ENCODE results near the gene GLI3. TPM values are rescaled to one million over a fixed set of nuclear protein-coding genes. Genes with fewer than 3 reads are reported as not detected.
A peak's percentile ranks its signal among the peaks of the same experiment; 100 is the strongest.

Gene GLI3
- total RNA-seq, 1 experiment from 2014 or later: 4.4 TPM

DNA sequence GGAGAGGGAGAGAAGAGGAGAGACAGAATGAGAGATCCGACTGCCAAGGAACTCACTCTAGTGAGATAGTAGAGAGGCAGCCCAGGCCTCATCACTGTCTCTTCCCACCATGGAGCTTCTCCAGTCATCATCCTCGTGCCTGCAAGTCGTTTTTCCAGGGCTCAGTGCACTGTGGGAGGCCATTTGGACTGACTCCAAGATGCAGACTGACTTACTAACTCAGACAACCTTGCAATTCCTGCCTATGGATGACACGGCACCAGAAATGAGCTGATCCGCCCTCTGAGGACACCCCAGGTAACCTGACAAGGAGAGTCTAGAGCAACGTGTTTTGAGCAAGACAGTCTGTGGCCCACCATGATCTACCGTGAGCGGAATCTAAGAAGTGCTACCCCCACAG is 154.9 kb downstream of the GLI3 start:
- peak; percentile 22 for DNase-seq (ENCODE audit: low read depth)

- no peak for DNase-seq (ENCODE audit: low read depth)
Observed at GRCh38 chr7:42081671-42082070, 155.3 kb downstream of the GLI3 start.

- DNase-seq (ENCODE audit: low read depth): no peak
Observed at GRCh38 chr7:42080841-42081586, 156.0 kb downstream of the GLI3 start.

DNA sequence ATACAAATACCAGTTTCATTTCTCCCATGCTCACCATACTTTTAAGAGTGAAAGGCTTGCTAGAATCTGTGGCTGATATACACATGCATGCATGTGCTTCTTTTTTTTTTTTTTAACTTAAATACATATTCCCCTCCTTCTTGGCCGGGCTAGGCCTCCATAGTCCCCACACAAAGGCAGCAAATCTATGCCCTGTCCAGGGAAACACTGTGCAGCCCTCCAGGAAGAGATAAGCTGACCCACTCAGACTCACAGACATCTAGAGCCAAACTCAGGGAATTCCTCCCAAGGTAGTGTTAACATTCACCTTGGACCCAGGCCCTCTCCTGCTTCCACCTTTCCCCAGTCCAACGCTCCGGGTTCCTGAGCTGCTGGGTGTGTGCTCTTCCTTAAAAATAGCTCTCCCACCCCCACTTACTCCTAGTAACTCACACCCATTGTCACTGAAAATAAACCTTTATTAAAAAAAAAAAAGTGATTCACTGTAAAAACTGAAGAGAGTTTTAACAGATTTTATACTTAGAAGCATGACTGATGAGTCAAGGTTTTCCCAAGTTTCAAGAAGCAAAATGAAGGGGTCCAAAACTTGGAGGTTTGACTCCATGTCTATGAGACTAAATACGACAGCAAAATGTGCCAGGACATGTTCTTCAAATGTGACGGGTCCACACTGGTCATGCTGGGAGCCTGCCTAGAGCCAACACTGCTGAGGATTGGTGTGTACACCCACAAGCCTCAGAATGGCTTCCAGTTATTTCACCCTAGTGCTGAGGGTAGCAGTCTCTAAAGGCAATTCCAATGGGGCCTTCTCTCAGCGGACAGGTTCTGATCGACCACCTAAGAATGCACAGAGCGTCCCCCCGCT is 159.5 kb downstream of the GLI3 start:
- no peak for DNase-seq (ENCODE audit: low read depth)

DNA sequence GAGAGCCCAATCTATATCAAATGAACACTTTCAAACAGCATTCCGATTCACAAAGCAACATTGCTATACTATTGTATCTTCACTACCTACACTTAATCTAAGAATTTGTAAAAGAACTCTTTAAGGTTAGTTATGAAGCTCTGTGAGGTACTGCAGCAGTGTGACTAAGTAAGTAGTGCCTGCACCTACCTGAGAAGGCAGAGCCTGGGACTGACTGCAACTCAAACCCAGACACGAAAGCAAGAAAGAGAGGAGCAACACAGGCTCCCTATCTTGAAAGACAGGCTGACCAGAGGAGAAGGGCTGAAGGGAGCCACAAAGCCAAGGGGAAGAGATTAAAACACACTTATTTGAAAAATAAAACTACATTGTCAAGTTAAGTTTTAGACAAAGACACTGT is 160.1 kb downstream of the GLI3 start:
- DNase-seq (ENCODE audit: low read depth): no peak

- no peak for DNase-seq (ENCODE audit: low read depth)
Observed at GRCh38 chr7:42075418-42075817, 161.6 kb downstream of the GLI3 start.

DNA sequence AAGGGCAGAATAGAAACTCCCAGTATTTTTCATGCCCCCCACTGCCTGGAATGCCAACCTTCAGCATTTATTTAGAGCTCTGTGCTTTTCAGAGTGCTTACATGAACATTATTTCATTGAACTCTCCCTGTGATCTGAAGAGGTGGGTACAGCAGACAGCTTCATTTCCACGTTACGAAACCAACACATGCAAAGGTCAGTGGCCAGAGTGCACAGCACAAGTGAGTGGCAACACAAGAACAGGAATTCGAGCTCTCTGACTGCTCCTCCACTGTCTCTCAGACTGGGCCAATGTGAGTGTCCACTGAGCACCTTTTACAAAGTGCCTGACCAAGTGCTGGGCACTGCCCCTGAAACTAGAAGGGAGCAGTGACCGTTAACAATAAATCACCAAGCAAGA is 162.9 kb downstream of the GLI3 start:
- DNase-seq (ENCODE audit: low read depth): no peak

GRCh38 chr7:42071372-42072261 is 165.4 kb downstream of the GLI3 start:
- DNase-seq (ENCODE audit: low read depth): peak; percentile 13

GRCh38 chr7:42070068-42070467 is 166.9 kb downstream of the GLI3 start:
- peak; percentile 28 for DNase-seq (ENCODE audit: low read depth)

DNA sequence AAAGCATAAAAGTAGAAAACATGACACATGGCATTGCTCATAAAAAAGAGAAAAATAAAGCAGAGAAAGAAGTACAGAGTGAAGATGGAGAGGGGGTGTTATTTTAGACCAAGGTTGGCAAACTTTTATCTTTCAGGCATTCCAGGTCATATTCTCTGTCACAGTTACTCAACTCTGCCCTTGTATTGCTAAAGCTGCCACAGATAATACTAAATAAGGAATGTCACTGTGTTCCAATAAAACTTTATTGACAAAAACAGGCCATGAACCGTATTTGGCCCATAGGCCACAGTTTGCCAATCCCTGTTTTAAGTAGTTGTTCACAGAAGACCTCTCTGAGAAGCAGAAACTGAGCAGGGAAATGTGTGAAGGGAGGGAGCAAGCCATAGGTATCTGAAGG is 167.4 kb downstream of the GLI3 start:
- DNase-seq (ENCODE audit: low read depth): no peak

DNA sequence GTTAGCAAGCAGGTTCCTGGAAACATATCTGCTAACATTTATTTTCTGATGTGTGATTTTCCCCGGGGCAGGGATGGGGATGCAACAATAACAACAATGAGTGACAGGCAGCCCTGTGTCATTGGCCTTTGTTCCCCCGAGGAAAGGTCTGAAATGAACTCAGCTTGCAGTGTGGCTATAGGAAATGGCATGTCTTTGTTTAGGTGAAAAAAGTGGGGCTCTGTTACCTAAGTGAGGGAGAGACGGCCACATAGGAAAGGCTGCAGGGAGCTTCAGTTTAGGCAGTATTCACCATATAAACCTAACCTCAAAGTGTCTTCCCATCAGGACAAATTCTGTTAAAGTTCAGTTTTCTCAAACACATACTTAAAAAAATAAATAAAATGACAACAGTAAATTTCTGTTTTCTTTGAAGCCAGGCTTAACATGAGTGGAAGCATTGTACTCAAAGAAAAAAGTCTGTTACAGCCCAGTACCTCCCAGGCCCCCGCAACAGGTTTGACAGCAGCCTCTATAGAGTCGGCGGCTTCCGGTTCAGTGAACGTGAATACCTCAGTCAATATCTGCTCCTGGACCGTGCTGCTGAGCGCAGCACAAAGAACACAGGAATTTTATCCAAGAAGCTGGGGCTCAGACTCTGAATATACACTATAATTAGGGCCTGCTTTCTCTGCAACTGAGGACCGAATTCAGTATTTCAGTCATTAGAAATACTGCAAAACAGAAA is 168.3 kb downstream of the GLI3 start:
- no peak for DNase-seq (ENCODE audit: low read depth)

- no peak for DNase-seq (ENCODE audit: low read depth)
Observed at GRCh38 chr7:42065942-42066341, 171.1 kb downstream of the GLI3 start.

DNA sequence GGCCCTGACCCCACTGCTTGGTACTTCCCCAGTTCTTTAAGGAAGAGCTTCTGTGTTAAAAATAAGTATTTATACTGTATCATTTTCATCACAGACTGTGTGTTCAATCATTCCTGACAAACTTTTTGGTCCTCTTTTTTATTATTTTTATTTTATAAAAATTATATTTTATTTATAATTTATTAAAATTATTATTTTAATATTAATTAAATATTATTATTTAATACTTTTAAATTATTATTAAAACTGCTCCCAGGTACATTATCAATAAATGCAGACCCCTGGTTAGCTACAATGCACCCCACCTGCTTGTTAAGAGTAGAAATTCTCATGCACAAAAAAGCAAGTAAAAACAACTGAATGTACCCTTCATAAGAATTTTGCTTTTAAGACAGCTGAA is 172.0 kb downstream of the GLI3 start:
- no peak for DNase-seq (ENCODE audit: low read depth)

DNA sequence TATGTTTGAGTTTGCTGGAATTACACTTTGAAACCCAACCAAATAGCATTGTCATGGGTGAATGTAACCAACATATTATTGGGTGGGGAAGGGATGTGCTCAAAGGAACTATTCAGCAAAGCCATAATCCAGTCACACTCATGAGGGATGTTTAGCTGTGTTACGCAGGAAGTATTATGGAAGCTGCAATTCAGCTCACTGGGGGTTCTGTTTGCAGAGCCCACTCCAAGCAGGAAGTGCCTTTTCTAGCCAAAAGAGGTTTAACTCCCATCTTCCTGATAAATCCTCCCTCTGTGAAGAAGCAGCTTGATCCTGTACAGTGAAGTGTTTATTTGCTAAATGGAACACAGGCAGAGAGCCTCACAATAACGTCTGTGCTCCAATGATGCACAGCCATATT is 172.5 kb downstream of the GLI3 start:
- no peak for DNase-seq (ENCODE audit: low read depth)

- no peak for DNase-seq (ENCODE audit: low read depth)
Observed at GRCh38 chr7:42059275-42059674, 177.7 kb downstream of the GLI3 start.

DNA sequence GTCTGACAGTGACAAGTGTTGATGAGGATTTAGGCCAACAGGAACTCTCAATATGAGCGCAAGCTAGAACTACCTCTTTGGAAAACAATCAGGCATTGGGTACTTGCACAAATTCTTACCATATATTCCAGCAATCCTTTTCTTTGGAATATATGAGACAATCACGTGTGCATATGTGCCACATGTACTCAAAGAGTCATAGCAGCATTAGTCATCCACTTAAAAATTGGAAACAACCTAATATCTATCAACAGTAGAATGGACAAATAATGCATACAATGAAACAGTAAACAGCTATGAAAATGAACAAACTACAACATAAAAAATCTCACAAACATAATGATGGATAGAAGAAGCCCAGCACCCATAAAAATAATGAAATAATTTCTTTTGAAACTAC is 179.7 kb downstream of the GLI3 start:
- DNase-seq (ENCODE audit: low read depth): no peak

DNA sequence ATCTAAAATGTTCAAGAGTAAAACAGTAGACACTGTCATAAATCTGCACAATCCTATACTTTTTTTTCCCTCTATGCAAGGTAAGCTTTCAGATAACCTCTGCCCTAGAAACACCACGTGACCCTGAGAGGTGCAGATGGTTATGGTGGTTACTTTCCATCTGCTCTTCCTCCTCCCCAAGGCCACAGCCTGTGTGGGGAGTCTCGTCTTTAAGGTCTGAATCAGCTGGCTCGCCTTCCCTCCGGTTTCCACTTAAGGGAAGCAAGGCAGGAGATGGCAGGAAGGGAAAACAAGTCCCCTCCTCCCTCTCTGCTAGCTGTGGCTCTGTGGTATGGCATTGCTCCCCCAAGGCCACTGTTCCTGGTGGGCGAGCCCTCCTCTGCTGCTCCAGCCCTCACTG is 181.8 kb downstream of the GLI3 start:
- no peak for DNase-seq (ENCODE audit: low read depth)

DNA sequence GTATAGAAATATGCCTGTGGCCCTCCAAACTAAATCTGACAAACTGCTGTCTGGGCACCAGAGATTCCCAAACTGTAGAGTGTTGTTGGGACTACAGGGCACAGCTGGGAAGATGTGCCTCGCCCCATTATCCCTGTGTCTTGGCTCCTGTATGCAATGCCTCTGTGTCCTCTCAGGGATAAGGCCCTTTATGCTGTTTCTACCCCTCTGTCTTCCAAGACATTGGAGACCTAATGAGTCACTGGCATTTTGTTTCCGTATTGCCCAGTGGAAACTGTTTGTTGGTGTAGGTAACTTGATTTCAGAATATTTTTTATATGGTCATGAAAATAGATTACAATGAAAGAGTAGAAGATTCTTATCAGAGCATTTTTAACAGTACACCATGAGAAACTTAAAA is 183.2 kb downstream of the GLI3 start:
- peak; percentile 38 for DNase-seq (ENCODE audit: low read depth)

GRCh38 chr7:42049761-42050160 is 187.2 kb downstream of the GLI3 start:
- DNase-seq (ENCODE audit: low read depth): no peak

GRCh38 chr7:42046483-42046882 is 190.5 kb downstream of the GLI3 start:
- no peak for DNase-seq (ENCODE audit: low read depth)

GRCh38 chr7:42045961-42046360 is 191.0 kb downstream of the GLI3 start:
- no peak for DNase-seq (ENCODE audit: low read depth)
